Astrocyte of the spinal cord (primary cell): ENCODE data around the gene DERL3.

Source experiments
- DNase-seq: peaks from one replicate; pipeline ENCODE4 v3.0.0; 2011; ENCODE audit warnings: low read depth, low spot score
- H3K4me3 ChIP-seq: 2 replicates; pipeline ENCODE4 v1.5.1; 2011; ENCODE audit warnings: low read depth, mild to moderate bottlenecking, low read length, moderate library complexity
- CTCF ChIP-seq: IDR thresholded peaks from 2 replicates; pipeline ENCODE4 v1.5.1; 2012; ENCODE audit warnings: low read depth, mild to moderate bottlenecking, low read length, inconsistent platforms
- in situ Hi-C: cut with HindIII; loops from 2 replicates; pipeline ENCODE4 v1.10.0; 2017; ENCODE audit warnings: low sequenced_read_pairs

The DERL3 gene

GRCh38 chr22:23817146-23817545, 21.7 kb downstream of the DERL3 start:
- no peak for TF ChIP-seq CTCF
- in situ Hi-C loops: no loop called here
- no peak overlapping the region for H3K4me3 ChIP-seq
- DNase-seq: no peak

DNA sequence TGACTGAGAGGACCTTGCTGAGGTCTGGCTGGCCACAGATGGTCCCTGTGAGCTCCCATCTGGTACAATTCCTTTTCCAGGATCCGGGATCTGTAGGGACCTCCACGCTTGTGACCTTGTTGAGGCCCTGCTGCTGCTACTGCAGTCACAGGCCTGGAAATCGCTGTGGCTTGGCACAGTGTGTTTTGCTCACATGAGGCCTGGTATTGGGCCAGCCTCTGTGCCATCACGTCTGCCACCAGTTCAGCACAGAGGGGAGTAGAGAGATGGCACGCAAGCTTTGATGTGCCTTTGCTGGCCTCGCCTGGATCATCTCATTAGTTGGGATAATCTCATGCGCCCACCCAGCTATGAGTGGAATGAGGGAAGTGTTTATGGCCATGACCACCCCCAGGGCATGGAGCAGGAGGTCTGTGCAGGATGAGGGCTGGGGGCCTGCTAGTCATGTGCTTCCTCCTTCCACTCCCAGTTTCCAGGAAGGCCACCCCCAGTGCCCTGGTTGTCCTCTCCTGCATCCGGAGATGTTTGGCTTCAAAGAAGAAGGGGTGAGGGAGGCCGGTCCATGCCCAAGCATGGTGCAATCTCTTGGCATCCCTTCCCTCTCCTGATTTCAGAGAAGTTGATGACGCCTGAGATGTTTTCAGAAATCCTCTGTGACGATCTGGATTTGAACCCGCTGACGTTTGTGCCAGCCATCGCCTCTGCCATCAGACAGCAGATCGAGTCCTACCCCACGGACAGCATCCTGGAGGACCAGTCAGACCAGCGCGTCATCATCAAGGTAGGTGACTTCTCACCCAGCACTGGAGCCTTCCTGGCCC, 22.4 kb downstream of the DERL3 start:
- TF ChIP-seq CTCF: no peak
- no peak overlapping the region for H3K4me3 ChIP-seq
- in situ Hi-C loops: no loop called here
- no peak for DNase-seq

DNA sequence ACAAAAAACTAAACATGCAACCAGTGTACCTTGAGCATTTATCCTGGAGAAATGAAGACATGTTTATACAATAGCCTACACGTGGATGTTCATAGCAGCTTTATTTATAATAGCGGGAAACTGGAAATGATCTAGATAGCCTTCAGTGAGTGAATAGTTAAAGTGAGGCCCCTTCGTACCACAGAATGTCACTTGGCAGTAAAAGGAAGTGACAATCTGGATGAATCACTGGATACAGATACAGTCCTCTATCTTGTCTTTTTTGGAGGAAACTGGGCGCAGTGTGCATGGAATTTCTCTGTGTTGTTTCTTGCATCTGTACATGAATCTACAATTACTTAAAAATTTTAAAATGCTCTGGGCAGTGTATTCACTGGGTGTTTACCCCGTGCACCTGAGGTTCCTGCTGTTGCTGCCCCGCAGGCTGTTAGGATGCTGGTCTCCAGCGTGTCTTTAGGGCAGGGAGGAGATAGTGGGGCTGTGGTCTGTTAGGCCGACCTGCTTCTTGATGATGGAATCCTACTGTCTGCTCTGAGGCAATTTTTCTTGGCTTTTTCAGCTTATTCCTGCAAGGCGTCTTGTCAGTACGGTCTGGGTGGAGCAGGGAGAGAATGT, 23.2 kb downstream of the DERL3 start:
- no peak for TF ChIP-seq CTCF
- DNase-seq: no peak
- no peak overlapping the region for H3K4me3 ChIP-seq
- in situ Hi-C loops: no loop called here

DNA sequence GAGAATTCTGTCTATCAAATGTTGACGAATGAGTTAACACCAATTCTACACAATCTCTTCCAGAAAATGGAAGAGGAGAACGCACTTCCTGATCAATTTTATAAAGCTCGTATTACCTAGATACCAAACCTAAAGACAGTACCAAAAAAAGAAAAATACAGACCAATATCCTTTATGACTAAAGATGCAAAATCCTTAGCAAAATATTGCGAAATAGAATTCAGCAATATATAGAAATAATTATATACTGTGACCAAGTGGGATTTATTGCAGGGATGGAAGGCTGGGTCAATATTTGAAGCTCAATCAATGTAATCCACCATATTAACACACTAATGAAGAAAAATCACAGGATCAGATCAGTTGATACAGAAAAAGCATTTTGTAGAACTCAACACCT, 26.4 kb downstream of the DERL3 start:
- no peak for TF ChIP-seq CTCF
- in situ Hi-C loops: no loop called here
- DNase-seq: no peak
- no peak overlapping the region for H3K4me3 ChIP-seq

DNA sequence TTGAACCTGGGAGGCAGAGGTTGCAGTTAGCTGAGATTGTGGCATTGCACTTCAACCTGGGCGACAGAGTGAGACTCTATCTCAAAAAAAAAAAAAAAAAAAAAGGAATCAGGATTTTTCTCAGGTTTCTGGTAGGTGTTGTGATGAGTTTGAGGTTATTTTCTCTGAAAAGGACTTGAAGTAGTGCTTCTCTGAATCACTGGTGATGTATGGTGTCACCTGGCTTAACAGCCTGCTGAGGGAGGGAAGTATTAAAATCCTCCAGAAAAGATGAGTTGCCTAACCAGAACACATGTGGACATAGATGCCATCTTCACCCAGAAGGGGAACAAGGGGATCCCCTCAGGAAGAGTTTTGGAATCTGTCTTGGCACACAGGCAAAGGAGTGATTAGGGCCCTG, 32.0 kb downstream of the DERL3 start:
- TF ChIP-seq CTCF: no peak
- in situ Hi-C loops: no loop called here
- DNase-seq: no peak
- H3K4me3 ChIP-seq: no peak overlapping the region

GRCh38 chr22:23804781-23805291, 34.0 kb downstream of the DERL3 start:
- no peak for DNase-seq

More at GRCh38 chr22:23804781-23805291, 34.0 kb downstream of the DERL3 start:
- TF ChIP-seq CTCF: no peak
- in situ Hi-C loops: no loop called here
- no peak overlapping the region for H3K4me3 ChIP-seq
